ENCODE measurements around the gene DLL4. TPM values are rescaled to one million over a fixed set of nuclear protein-coding genes. Genes with fewer than 3 reads are reported as not detected.

The DLL4 gene
- total and polyA plus RNA-seq, 4 donors: 11.8 to 31.8 (median 17.1) TPM

DNA sequence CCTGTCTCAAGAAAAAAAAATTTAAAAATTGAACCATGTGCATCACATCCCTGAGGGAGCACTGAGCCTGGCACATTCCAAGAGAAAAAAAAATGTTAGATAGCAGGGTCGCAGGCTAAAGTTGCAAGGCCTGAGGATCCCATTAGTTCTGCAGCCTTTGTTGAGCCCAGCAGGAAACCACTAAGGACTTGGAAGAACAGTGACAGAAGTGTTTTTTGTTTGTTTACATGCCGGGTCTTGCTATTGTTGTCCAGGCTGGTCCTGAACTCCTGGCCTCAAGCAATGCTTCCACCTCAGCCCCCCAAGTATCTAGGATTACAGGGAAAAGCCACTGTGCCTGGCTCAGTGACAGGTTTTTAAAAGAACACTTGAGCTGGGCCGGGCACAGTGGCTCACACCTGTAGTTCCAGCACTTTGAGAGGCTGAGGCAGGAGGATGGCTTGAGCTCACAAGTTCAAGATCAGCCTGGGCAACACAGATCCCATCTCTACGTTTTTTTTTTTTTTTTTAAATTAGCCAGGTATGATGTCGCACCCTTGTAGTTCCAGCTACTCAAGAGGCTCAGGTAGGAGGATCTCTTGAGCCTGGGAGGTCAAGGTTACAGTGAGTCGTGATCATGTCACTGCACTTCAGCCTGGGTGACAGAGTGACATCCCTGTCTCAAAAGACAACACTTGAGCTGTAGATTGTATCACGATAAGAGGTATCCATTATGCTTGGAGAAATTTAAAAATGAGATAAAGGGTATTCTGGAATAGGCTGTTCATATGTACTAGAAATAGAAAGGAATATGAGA is 39.3 kb downstream of the DLL4 start:
- Histone ChIP-seq H3K4me3 (no peak overlapping the region), H3K9ac (ENCODE audit: insufficient read depth in 1 of 2, low read length in 2 of 2) (no peak overlapping the region), H3K36me3 (ENCODE audit: control insufficient read depth in 4 of 4, insufficient read depth in 4 of 4, low read length in 4 of 4) (no peaks in the 10 kb centered on the region), H3K27ac (ENCODE audit: low read depth in 1 of 2, low read length in 1 of 2) (no peak overlapping the region), H3K27me3 (ENCODE audit: control insufficient read depth in 3 of 3, insufficient read depth in 3 of 3, low read length in 2 of 3) (no peaks in the 10 kb centered on the region), H3K9me3 (ENCODE audit: control insufficient read depth in 4 of 4, insufficient read depth in 3 of 4, low read length in 3 of 4) (no peaks in the 10 kb centered on the region), H3K4me1 (ENCODE audit: control insufficient read depth in 5 of 5, insufficient read depth in 5 of 5, low read length in 5 of 5) (peaks cover 0 to 22% (median 11%) of the 10 kb centered on the region in 5 donors)
- ATAC-seq (ENCODE audit: insufficient read depth, low FRiP score) (no peak), DNase-seq (no peak)
- TF ChIP-seq CTCF (IDR thresholded peaks at IDR 0.05; ENCODE audit: control extremely low read depth, extremely low read depth): no peak
- 66 to 80% methylated on average over 7 of the region's 7 CpGs for WGBS, 2 donors

GRCh38 chr15:40969363-40969762 is 40.2 kb downstream of the DLL4 start:
- no peak for DNase-seq
- 82 to 87% methylated on average over 8 of the region's 8 CpGs for WGBS, 2 donors
- no peaks in the 10 kb centered on the region for H3K36me3 ChIP-seq (ENCODE audit: control insufficient read depth in 4 of 4, insufficient read depth in 4 of 4, low read length in 4 of 4)
- H3K4me1 ChIP-seq (ENCODE audit: control insufficient read depth in 5 of 5, insufficient read depth in 5 of 5, low read length in 5 of 5): peaks cover 0 to 22% (median 11%) of the 10 kb centered on the region in 5 donors
- H3K27me3 ChIP-seq (ENCODE audit: control insufficient read depth in 3 of 3, insufficient read depth in 3 of 3, low read length in 2 of 3): no peaks in the 10 kb centered on the region
- H3K27ac ChIP-seq (ENCODE audit: low read depth in 1 of 2, low read length in 1 of 2): no peak overlapping the region
- H3K9ac ChIP-seq (ENCODE audit: insufficient read depth in 1 of 2, low read length in 2 of 2): no peak overlapping the region
- no peak overlapping the region for H3K4me3 ChIP-seq
- TF ChIP-seq CTCF (IDR thresholded peaks at IDR 0.05; ENCODE audit: control extremely low read depth, extremely low read depth): no peak
- no peaks in the 10 kb centered on the region for H3K9me3 ChIP-seq (ENCODE audit: control insufficient read depth in 4 of 4, insufficient read depth in 3 of 4, low read length in 3 of 4)
- no peak for ATAC-seq (ENCODE audit: insufficient read depth, low FRiP score)

DNA sequence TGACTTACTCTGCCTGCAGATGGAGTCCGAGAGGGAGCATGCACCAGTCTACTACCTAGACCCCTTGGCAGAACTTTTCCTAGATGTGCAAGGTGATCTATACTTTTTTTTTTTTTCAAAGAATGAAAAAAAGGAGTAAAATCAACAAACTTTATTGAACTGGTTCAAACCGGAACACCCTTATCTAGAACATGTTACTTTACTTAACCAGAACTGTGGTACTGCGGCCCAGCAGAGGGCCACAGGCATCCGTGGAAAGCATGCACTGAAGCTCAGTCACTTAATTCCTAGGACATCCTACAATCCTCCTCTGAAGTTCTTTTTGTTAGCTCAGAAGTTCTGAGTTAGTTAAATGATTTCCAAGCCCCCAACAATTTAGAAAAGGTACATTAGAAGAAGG is 45.7 kb downstream of the DLL4 start:
- DNase-seq: peak in 1 of 3 donors; percentile 46
- no peaks in the 10 kb centered on the region for H3K9me3 ChIP-seq (ENCODE audit: control insufficient read depth in 4 of 4, insufficient read depth in 3 of 4, low read length in 3 of 4)
- peaks cover 0 to 19% (median 0%) of the 10 kb centered on the region in 5 donors for H3K4me1 ChIP-seq (ENCODE audit: control insufficient read depth in 5 of 5, insufficient read depth in 5 of 5, low read length in 5 of 5)
- TF ChIP-seq CTCF (IDR thresholded peaks at IDR 0.05; ENCODE audit: control extremely low read depth, extremely low read depth): no peak
- ATAC-seq (ENCODE audit: insufficient read depth, low FRiP score): no peak
- no peak overlapping the region for H3K27ac ChIP-seq (ENCODE audit: low read depth in 1 of 2, low read length in 1 of 2)
- H3K9ac ChIP-seq (ENCODE audit: insufficient read depth in 1 of 2, low read length in 2 of 2): no peak overlapping the region
- H3K4me3 ChIP-seq: no peak overlapping the region
- 80 to 90% methylated on average over 4 of the region's 4 CpGs for WGBS, 2 donors
- peaks cover 18 to 31% (median 26%) of the 10 kb centered on the region in 4 donors for H3K36me3 ChIP-seq (ENCODE audit: control insufficient read depth in 4 of 4, insufficient read depth in 4 of 4, low read length in 4 of 4)
- H3K27me3 ChIP-seq (ENCODE audit: control insufficient read depth in 3 of 3, insufficient read depth in 3 of 3, low read length in 2 of 3): no peaks in the 10 kb centered on the region

Measured in lung (tissue), 12 donors.